Measurements from ENCODE around the gene ZCCHC4.

ZCCHC4 gene

DNA sequence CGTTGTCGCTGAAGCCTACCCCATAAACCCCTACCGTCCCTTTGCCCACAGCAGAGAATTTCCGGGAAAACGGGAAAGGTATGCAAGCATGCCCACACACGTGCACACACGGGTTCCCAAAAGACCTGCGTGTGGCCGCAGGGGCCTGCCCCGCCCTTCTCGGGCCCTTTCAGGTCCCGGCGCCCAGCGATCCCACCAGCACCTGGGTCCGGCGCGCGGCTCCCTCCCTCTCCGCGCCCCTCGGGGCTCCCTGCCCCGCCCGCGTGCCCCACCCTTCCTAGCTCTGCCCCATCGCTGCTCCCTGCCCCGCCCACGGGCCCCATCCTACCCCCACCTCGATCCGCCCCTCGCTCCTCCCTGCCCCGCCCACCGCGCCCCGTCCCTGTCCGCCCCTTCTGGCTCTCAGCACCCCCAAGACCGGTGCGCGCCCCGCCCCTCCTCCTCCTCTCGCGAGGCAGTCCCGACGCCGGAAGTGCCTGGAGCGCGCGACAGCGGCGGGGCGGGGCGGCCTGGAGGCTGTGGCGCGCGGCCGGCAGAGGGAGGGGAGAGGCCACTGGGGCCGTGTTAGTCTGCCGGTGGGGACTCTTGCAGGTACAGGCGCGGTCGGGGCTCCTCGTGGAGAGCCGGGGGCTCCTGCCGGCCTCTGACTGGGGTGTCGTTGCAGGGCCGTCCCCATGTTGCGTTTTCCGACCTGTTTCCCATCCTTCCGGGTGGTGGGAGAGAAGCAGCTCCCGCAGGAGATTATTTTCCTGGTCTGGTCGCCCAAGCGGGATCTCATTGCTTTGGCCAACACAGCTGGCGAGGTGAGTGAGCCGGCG lies 64.4 kb downstream of the ZCCHC4 start, which contains the start of gene ANAPC4:
TSS of gene ANAPC4 (plus strand) at position 510 of the 818 bp plus-strand sequence. CDS start at position 675, 165 bp downstream.
- peak within 1 kb of the TSS; percentile 85 for H3K4me2 ChIP-seq
- no peaks in the 10 kb centered on the region for H4K20me1 ChIP-seq
- H3K4me3 ChIP-seq = peak within 1 kb of the TSS; percentile 93
- no peaks in the 10 kb centered on the region for H3K27me3 ChIP-seq
- H3K9me3 ChIP-seq = no peaks in the 10 kb centered on the region
- TF ChIP-seq Cebpa-rat (IDR thresholded peaks at IDR 0.05) = no peak
- peaks cover 36% of the 10 kb centered on the region for H3K36me3 ChIP-seq
- H3K27ac ChIP-seq = peak within 1 kb of the TSS; percentile 71
- peaks cover 20% of the 10 kb centered on the region for H3K4me1 ChIP-seq
- peak within 1 kb of the TSS; percentile 84 for H3K9ac ChIP-seq

DNA sequence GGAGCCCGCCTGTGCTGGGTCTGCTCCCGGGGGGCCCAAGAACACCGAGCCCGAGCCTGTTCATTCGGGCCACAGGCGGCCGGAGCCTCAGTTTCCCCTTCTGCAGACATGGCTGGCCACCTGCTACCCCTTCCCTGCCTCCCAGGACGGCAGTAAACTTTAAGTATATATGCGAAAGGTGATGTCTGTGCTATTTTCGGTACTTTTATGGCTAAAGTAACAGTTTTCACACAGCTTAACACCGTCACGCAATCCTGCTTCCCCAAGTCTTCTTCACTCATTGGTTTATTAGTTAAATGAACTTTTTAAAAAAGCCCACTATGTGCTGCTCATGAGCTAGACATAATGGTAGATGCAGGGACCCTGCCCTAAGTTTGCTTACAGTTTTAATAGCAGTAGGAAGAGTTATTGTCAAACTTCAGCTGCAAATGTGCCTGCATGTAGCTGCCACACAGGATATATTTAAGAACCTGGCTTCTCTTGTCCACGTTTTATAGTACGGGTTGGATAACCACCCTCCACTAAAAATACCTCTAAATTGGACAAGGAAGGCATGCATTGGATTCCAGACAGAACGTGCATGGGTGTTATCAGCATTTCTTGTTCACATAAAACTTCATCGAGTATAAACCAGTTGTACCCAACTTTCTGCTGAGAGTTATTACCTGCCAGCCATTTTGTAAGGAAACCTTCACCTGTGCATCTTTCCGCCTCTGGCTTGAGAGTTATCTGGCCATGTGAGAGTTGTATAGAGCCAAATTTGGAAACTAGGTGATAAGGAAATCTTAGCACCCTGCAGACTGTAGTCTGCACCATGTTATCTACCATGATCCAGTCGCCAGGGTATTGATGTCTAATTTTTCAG lies 65.2 kb downstream of the ZCCHC4 start:
- no peak for TF ChIP-seq Cebpa-rat (IDR thresholded peaks at IDR 0.05)
- H3K4me3 ChIP-seq = peak overlapping the region; percentile 93
- H3K4me2 ChIP-seq = peak overlapping the region; percentile 85
- H3K9me3 ChIP-seq = no peaks in the 10 kb centered on the region
- H3K27me3 ChIP-seq = no peaks in the 10 kb centered on the region
- H4K20me1 ChIP-seq = no peaks in the 10 kb centered on the region
- peak overlapping the region; percentile 84 for H3K9ac ChIP-seq
- H3K27ac ChIP-seq = peak overlapping the region; percentile 71
- peaks cover 20% of the 10 kb centered on the region for H3K4me1 ChIP-seq
- H3K36me3 ChIP-seq = peaks cover 42% of the 10 kb centered on the region

GRCh38 chr4:25378437-25378743 lies 65.8 kb downstream of the ZCCHC4 start:
- H3K4me3 ChIP-seq = peak overlapping the region; percentile 93
- H3K9me3 ChIP-seq = no peaks in the 10 kb centered on the region
- no peaks in the 10 kb centered on the region for H3K27me3 ChIP-seq
- peak overlapping the region; percentile 85 for H3K4me2 ChIP-seq
- no peaks in the 10 kb centered on the region for H4K20me1 ChIP-seq
- peaks cover 20% of the 10 kb centered on the region for H3K4me1 ChIP-seq
- H3K36me3 ChIP-seq = peaks cover 42% of the 10 kb centered on the region
- no peak for TF ChIP-seq Cebpa-rat (IDR thresholded peaks at IDR 0.05)
- no peak overlapping the region for H3K27ac ChIP-seq
- H3K9ac ChIP-seq = peak overlapping the region; percentile 84; the same call in 1 of the 2 replicates

- no peak for TF ChIP-seq Cebpa-rat (IDR thresholded peaks at IDR 0.05)
- no peak overlapping the region for H3K4me2 ChIP-seq
- no peak overlapping the region for H3K9ac ChIP-seq
- H3K27me3 ChIP-seq = no peaks in the 10 kb centered on the region
- H4K20me1 ChIP-seq = no peaks in the 10 kb centered on the region
- peaks cover 53% of the 10 kb centered on the region for H3K36me3 ChIP-seq
- H3K9me3 ChIP-seq = no peaks in the 10 kb centered on the region
- no peak overlapping the region for H3K4me3 ChIP-seq
- peaks cover 20% of the 10 kb centered on the region for H3K4me1 ChIP-seq
- no peak overlapping the region for H3K27ac ChIP-seq
These were observed 67.0 kb downstream of the ZCCHC4 start for GRCh38 chr4:25379591-25379990.

DNA sequence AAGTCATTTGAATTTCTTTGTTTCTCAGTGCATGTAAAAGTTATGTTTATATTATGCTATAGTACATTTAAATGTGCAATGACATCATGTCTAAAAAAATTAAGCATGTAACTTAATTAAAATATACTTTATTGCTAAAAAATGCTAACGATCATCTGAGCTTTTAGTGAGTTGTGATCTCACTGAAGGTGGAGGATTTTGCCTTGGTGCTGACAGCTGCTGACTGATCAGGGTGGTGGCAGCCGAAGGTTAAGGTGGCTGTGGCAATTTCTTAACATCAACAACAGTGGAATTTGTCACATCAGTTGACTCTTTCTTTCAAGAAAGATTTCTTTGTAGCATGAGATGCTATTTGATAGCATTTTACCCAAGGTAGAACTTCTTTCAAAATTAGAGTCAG lies 71.1 kb downstream of the ZCCHC4 start:
- Histone ChIP-seq H4K20me1 (no peaks in the 10 kb centered on the region), H3K9me3 (no peaks in the 10 kb centered on the region), H3K27me3 (no peaks in the 10 kb centered on the region), H3K9ac (no peak overlapping the region), H3K4me1 (peaks cover 10% of the 10 kb centered on the region), H3K27ac (no peak overlapping the region), H3K36me3 (peaks cover 84% of the 10 kb centered on the region), H3K4me2 (no peak overlapping the region), H3K4me3 (no peak overlapping the region)
- TF ChIP-seq Cebpa-rat (IDR thresholded peaks at IDR 0.05) = no peak

DNA sequence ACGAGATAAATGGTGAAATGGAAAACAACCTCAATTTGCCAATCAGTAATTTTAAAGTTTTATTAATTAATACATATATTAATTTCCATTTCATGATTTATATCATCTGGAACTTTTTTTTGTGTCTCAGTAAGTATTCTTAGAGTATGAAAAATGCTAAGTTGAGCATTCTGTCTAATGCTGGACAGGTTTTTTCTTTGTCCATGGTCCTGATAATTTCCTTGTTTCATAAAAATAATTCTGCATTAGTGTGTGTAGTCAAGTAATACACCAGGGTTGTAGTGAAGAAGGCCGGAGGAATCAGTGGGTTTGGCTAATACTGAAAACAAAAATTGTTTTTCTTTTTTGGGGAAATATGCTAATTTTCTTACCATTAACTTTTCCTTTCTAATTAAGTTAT lies 74.4 kb downstream of the ZCCHC4 start:
- no peaks in the 10 kb centered on the region for H3K9me3 ChIP-seq
- H3K9ac ChIP-seq = no peak overlapping the region
- no peak overlapping the region for H3K27ac ChIP-seq
- H3K4me3 ChIP-seq = no peak overlapping the region
- no peak for TF ChIP-seq Cebpa-rat (IDR thresholded peaks at IDR 0.05)
- no peak overlapping the region for H3K4me2 ChIP-seq
- H4K20me1 ChIP-seq = no peaks in the 10 kb centered on the region
- H3K4me1 ChIP-seq = no peaks in the 10 kb centered on the region
- no peaks in the 10 kb centered on the region for H3K27me3 ChIP-seq
- peaks cover 78% of the 10 kb centered on the region for H3K36me3 ChIP-seq

DNA sequence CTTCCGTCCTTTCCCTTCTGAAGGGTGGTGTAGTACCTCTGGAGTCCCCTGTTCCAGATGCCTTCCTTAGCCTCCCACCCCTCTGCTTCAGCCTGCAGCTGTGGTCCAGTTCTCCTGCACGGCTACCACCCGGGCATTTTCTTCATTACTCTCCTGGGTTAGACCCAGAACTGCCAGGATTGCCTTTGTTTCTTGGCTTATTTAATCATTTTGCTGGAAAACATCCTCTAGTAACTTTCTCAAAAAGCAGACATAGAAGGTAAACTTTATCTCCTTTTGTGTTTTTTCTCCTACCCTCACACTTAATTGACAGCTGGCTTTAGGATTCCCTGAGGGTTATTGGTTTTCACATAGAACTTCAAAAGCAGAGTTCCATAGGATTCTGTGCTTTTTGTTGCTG lies 84.7 kb downstream of the ZCCHC4 start:
- Histone ChIP-seq H4K20me1 (no peaks in the 10 kb centered on the region), H3K9me3 (peaks cover 5% of the 10 kb centered on the region; the same call in 1 of the 2 replicates), H3K4me3 (no peak overlapping the region), H3K27me3 (no peaks in the 10 kb centered on the region), H3K9ac (no peak overlapping the region), H3K36me3 (peaks cover 93% of the 10 kb centered on the region), H3K4me2 (no peak overlapping the region), H3K27ac (no peak overlapping the region), H3K4me1 (no peaks in the 10 kb centered on the region)
- TF ChIP-seq Cebpa-rat (IDR thresholded peaks at IDR 0.05) = no peak

DNA sequence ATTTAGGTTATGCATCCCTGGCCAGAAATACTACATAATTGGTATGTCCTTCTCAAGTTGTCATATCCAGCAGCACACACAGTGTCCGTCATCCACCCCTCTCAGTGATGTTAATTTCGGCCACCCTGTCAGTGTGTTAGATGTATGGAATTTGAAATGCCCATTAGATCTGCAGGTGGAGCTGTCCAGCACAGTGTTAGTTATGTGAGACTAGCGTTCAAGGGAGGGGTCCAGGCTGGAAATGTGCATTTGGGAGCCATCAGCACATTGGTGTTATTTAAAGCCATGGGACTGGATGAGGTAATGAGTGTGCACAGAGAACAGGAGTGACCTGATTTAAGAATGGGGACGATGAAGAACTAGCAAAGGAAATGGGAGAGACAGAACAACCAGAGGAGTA lies 86.9 kb downstream of the ZCCHC4 start:
- H4K20me1 ChIP-seq = no peaks in the 10 kb centered on the region
- TF ChIP-seq Cebpa-rat (IDR thresholded peaks at IDR 0.05) = no peak
- no peak overlapping the region for H3K4me3 ChIP-seq
- no peak overlapping the region for H3K27ac ChIP-seq
- no peak overlapping the region for H3K4me2 ChIP-seq
- H3K36me3 ChIP-seq = peaks cover 82% of the 10 kb centered on the region
- H3K9ac ChIP-seq = no peak overlapping the region
- no peaks in the 10 kb centered on the region for H3K4me1 ChIP-seq
- H3K9me3 ChIP-seq = peaks cover 5% of the 10 kb centered on the region; the same call in 1 of the 2 replicates
- H3K27me3 ChIP-seq = no peaks in the 10 kb centered on the region

GRCh38 chr4:25401066-25401465 lies 88.5 kb downstream of the ZCCHC4 start:
- no peaks in the 10 kb centered on the region for H3K4me1 ChIP-seq
- H4K20me1 ChIP-seq = no peaks in the 10 kb centered on the region
- TF ChIP-seq Cebpa-rat (IDR thresholded peaks at IDR 0.05) = no peak
- H3K27ac ChIP-seq = no peak overlapping the region
- H3K9ac ChIP-seq = no peak overlapping the region
- H3K36me3 ChIP-seq = peaks cover 83% of the 10 kb centered on the region
- no peaks in the 10 kb centered on the region for H3K27me3 ChIP-seq
- H3K4me3 ChIP-seq = no peak overlapping the region
- H3K9me3 ChIP-seq = peaks cover 5% of the 10 kb centered on the region; the same call in 1 of the 2 replicates
- no peak overlapping the region for H3K4me2 ChIP-seq

- Histone ChIP-seq H3K27me3 (no peaks in the 10 kb centered on the region), H3K36me3 (peaks cover 79% of the 10 kb centered on the region), H3K4me3 (no peak overlapping the region), H4K20me1 (no peaks in the 10 kb centered on the region), H3K9me3 (no peaks in the 10 kb centered on the region), H3K9ac (no peak overlapping the region), H3K4me1 (no peaks in the 10 kb centered on the region), H3K4me2 (no peak overlapping the region), H3K27ac (no peak overlapping the region)
- no peak for TF ChIP-seq Cebpa-rat (IDR thresholded peaks at IDR 0.05)
These were observed 89.9 kb downstream of the ZCCHC4 start for GRCh38 chr4:25402521-25402920.
